RWPE1 (cell line): ENCODE results near the gene PLPP2.
"Not testable (repeated sequence)": the region's sequence is repeated elsewhere in the genome, so short reads cannot be mapped to it uniquely, and the experiment has no call there.

Experiments
- CTCF ChIA-PET: fragments of 350-600 bp; sonication (Branson Sonifier 250); formaldehyde crosslinking; extraction: SDS; loops from one replicate; lab custom pipeline; 2021; lab: Yijun Ruan, JAX
- POLR2A ChIA-PET: fragments of 400-600 bp; formaldehyde crosslinking; extraction: SDS; loops from one replicate; lab custom pipeline; 2020; ENCODE audit warnings: antibody characterized with exemption; ENCODE audit not compliant: low non-redundant PET; lab: Yijun Ruan, JAX
- DNase-seq: peaks from one replicate; pipeline ENCODE4 v3.0.0; 2012; ENCODE audit warnings: low spot score
- H3K27ac ChIP-seq: fragments of 450-650 bp; 2 replicates; pipeline ENCODE4 v1.5.1; 2017
- CTCF ChIP-seq: fragments of 450-650 bp; conservative IDR thresholded peaks from 2 replicates; pipeline ENCODE4 v1.5.1; 2017; ENCODE audit warnings: low read depth, mild to moderate bottlenecking

Gene PLPP2

GRCh38 chr19:262125-262524 is 29.1 kb downstream of the PLPP2 start:
- CTCF ChIA-PET, result no interaction called here
- POLR2A ChIA-PET, result no interaction called here
- no peak overlapping the region for H3K27ac ChIP-seq
- TF ChIP-seq CTCF, result no peak
- no peak for DNase-seq

- POLR2A ChIA-PET, H3K27ac ChIP-seq, DNase-seq, CTCF ChIA-PET: not testable (repeated sequence)
Observed at GRCh38 chr19:256804-257203, 34.4 kb downstream of the PLPP2 start.

- DNase-seq, H3K27ac ChIP-seq, CTCF ChIA-PET, POLR2A ChIA-PET: not testable (repeated sequence)
Observed at GRCh38 chr19:252421-253186, 38.6 kb downstream of the PLPP2 start.

GRCh38 chr19:246551-246950 is 44.7 kb downstream of the PLPP2 start:
- CTCF ChIA-PET, result interaction anchor here (0.6 kb wide), 1 partner anchor 76 kb away, joined by 3 read pairs; no protein-coding TSS in a partner anchor
- POLR2A ChIA-PET, result no interaction called here
- no peak for TF ChIP-seq CTCF

GRCh38 chr19:245900-246299 is 45.3 kb downstream of the PLPP2 start:
- CTCF ChIA-PET, POLR2A ChIA-PET, H3K27ac ChIP-seq, DNase-seq: not testable (repeated sequence)

More at GRCh38 chr19:246551-246950, 44.7 kb downstream of the PLPP2 start:
- no peak overlapping the region for H3K27ac ChIP-seq
- no peak for DNase-seq

GRCh38 chr19:245457-245856 is 45.7 kb downstream of the PLPP2 start:
- no peak for TF ChIP-seq CTCF
- CTCF ChIA-PET, result no interaction called here
- no peak for DNase-seq
- H3K27ac ChIP-seq, result no peak overlapping the region
- POLR2A ChIA-PET, result no interaction called here
